GM19455 (cell line): Measurements from ENCODE around the gene FGD5.
"Not testable (repeated sequence)": the region's sequence is repeated elsewhere in the genome, so short reads cannot be mapped to it uniquely, and the experiment has no call there.

Source experiments
- ATAC-seq: cut with Tn5 transposase; IDR thresholded peaks from one replicate; pipeline ENCODE4 v1.9.1; 2021; ENCODE audit not compliant: unreplicated experiment

FGD5 gene

DNA sequence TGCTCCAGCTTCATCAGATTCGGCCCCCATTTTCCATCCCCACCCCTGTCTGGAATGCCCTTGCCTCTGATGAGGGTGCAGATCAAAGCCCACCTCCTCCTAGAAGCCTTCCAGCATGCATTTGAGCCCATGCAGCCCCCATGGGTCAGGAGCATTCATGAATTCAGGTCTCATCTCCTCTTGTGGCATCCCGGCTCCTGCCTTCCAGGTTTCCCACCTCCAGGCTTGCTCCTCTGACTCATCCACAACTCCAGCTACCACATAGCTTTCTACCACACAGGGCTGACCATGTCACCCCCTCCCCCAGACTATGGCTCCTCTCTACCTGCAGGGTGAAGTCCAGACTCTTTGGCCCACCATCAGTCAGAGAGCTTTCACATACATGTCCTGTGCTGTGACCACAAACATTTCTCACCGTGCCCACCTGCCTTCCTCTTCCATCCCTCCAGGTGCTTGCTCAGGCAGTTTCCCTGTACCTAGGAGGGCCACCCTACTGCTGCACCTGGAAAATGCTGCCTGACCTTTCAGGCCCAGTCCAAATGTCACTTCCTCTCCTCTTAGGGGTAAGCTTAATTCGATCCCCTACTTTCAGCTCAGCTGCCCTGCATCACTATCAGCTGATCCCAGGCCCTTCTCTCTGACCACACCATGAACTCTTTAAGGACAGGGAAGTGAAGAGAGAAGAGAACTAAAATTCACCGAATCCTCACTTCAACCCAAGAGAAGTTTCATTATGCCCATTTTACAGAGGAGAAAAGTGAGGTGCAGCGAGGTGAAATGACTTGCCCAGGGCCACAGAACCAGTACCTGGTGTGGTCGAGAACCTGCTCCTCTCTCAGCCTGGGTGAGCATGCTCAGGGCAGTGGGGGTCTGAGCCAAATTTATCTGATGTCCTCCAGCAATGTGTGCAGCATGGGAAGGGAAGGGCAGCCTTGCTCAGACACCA, 13.7 kb upstream of the FGD5 start:
- no peak for ATAC-seq

DNA sequence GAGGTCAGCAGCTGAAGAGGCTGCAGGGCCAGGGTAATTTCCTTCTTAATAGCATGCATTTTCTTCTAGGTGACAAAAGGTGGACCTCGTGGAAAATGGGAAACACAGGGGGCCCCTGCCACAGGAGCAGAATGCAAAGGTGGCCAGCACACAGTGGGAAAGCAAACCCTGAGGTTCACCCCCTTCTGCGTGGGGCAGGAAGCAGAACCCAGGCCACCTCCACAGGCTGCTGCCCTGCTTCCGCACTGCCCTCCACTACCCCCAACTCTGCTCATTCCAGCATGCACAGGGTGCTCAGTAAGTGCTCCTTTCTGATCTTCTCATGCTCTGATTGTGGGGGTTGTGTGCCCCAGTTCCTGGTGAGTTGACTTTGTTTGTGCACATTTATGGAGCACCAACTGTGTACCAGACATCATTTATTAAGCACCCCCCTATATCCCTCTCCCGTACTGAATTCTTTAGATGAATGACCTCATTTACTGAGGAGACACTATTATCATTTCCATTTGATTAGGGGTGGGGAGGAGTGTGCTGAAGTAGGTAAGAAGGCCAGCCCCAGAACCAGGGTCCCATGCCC, 12.7 kb upstream of the FGD5 start:
- ATAC-seq: no peak

DNA sequence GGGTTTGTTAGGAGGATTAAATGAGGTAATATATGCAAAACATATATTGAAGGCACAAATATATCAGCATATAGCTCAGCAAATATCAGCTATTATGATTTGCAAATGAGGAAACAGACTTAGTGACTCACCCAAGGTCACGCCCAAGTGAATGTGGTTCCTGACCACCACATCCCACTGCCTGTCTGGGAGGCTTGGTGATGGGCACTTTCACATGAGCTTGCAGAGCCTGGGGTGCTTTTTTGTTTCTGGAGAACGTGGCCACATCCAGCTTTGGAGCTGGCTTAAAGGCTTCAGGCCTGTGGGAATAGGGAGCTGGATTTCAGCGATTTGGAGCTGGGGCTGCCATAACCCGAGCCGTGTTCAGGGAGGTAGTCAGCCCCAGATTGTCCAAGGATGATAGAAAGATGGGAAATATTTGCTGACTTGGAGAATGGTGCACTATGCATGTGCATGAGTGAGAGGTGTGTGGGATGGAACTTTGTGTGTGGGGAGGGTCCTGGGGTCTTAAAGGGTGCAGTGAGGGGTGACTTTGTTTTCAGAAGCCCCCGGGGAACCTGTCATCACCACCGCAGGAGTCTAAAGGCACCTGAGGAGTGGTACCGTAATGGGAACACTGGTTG, 12.0 kb upstream of the FGD5 start:
- ATAC-seq: no peak

DNA sequence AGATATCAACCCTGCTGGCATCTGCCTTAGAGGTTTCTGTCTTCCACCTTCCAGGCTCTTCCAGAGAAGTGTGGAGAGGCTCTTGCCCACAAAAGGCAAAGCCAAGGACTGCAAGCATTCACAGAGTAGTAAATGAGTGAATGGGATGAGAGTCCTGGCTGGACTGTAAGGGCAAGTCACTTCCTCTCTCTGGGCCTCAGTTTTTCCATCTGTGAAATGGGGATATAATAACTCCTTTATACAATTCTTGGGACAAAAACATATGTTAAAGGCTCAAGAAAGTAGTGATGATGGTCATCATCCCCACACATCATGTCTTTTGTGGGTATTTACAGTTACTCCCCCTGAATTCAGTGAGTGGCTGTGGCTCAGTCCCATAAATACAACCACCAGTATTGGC, 10.7 kb upstream of the FGD5 start:
- ATAC-seq: no peak

DNA sequence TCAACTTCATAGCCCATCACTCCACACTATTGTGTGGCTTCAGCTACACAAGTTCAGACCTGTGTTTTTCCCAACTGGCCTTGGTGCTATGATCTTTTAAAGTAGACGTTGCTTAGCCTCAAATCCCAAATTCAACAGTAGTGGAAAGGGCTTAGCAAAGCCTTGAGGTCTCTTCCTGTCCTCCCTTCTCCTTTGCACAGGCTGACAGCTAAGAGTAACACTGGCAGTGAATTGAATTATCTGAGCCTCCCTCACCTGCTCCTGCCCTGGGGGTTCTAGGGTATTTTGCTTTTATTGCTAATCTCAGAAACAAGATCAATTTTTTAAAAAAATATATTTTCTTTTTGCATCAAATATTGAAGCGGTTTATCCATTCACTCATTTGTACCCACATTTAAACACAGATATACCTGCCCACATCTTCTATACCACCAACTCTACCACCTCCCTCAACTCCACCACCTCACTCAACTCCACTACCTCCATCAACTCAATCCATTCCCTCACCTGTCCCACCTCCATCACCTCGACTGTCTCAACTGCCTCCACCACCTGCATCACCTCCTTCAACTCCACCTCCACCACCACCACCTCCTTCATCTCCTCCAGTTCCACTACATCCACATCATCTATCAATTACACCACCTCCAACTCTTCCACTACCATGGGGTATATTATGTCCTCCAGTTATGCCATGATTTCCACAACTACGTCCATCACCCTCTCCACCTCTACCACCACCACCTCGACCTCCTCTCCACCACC, 10.1 kb upstream of the FGD5 start:
- ATAC-seq: no peak

DNA sequence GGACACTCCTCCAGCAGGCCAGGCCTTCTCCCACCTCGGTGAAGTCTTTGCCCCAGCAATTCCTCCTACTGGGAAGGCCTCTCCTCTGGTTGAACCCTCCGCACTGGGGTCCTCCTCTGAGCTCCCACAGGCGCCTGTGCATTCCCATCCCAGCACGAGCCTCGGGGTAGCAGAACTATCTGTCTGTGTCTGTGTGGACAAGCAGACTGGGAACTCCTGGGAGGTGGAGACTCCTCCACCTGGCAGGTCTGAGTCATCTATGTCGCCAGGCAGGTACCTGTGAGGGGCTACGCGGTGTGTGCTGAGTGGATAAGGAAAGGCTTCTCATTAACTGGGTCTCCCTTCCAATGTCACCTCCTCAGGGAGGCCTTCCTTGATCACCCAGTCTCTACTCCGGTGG, 9.2 kb upstream of the FGD5 start:
- ATAC-seq: not testable (repeated sequence)

DNA sequence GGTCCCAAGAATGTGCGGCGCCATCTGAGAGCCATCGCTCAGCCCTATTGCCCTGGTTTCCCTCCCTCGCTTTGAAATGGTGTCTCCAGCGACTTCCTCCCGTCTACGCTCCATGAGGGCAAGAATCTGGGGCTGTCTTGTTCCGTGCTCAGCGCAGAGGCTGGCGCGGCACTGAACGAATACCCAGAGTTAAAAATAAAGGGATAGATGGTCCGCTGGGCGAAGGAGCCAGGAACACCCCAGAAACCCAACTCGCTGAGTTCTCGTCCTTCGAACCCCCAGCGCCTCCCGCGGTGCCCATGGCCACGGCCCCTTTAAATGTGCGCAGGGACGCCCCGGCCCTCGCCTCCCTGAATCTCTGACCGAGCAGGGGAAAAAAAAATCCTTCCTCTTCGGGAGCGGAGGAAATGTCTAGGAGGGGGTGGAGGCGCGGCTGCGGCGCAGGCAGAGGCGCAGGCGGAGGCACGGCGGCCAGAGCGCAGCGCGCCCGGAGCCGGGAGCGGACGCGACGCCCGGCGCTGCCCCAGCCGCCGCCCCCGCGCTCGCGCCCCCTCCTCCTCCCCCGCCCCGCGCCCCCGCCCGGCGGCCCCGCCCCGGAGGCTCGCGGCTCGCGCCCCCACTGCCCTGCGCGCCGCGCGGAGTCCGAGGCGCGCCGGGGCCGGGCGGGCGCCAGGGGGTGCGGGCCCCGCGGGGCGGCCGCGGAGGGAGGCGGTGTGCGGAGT, 8.5 kb upstream of the FGD5 start:
- no peak for ATAC-seq

DNA sequence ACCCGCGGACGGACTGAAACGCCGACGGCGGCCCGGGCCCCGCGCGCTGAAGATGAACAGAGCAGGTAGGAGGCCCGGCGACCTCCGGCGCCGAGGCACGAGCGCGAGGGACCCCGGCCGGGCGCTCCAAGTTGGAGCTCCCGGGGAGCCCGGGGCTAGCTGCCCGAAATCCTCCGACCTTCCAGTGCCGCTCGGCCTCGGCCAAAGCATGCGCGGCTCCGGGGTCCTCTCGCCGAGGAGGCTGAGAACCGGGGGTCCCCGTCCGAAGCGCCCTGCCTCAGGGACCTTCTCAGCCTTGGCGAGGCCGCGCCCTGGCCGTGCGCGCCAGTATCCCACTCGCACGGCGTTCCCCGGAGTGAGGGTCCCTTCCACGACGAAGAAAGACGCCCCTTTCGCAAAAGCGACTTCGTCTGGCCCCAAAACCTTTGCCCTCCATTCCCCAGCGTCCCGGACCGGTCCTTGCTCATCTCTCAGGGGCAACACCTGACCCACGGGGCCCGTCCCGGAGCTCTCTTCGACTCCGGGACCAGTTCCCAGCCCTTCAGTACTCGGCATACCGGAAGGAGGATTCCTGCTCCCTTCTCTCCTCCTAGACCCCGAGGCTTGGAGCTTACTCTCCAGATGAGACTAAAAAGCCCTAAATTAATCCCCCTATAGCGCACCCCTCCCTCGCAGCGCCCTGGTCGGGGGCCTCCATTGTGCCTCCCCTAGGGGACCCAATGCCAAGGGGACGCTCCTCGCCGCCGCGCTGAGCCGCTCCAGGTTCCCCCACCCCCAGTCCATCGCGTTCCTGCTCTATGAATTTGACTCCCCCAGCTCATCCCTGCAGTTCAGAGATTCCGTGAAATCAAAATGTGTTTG, 7.7 kb upstream of the FGD5 start:
- ATAC-seq: no peak

DNA sequence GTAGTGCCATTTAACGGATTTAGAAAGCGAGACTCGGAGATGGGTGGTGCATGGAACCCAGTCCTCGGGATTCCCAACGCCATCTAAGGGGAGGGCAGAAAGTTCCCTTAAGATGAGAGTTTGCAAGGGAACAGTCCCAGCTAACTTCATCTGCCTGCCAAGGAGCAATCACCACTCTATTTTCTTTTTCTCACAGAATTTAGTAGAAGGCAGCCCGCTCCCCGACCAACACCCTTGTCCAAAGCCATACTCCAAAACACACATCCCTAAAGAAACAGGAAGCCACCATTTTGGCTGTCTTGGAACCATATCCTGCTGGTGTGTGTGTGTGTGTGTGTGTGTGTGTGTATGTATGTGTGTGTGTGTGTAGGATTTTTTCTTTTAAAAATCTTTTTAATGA, 7.1 kb upstream of the FGD5 start:
- no peak for ATAC-seq

DNA sequence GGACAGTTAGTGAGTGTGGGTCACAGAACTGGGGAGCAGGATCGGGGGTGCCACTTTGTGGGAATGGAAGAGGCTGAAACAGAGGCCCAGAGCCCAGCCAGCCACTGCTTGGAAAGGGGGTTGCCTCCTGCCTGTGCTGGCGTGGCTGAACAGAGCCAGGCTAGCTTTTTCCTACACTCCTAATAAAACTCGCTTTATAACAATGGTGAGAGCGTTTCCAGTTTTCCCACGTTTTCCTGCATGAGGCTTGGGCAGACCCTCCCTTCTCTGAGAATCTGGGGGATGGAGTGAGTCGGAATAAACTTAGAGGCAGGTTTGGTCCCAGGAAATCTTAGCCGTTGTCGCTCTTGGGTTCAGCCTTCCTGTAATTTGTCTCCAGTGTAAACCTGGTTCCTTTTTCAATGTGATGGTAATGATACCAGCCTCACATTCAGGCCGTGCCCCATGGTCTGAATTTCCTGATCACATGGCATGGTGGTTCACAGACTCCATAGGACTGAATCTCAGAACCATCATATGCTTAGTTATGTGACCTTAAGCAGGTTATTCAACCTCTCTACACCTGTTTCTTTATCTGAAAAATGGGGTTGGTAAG, 6.5 kb upstream of the FGD5 start:
- ATAC-seq: no peak

DNA sequence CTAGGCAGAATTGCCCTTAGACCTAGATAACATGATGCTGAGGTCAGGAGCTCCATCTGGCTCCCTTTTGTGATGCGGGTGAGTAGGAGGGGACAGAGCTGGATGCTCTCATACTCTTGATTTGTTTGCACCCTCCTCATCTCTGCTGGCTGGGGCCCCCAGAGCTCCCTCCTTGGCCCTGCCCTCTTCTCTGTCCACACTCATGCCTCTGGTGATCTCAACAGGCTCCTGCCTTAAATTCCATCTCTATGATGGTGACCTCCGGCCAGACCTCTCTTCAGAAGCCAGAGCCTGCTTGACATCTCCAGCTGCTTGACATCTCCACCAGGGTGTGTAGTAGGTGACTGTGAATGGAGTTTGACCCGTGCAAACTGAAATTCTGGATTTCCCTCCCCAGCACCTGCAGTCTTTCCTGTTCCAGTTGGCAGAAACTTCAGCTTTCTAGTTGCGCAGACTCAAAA, 4.3 kb upstream of the FGD5 start:
- ATAC-seq: no peak

DNA sequence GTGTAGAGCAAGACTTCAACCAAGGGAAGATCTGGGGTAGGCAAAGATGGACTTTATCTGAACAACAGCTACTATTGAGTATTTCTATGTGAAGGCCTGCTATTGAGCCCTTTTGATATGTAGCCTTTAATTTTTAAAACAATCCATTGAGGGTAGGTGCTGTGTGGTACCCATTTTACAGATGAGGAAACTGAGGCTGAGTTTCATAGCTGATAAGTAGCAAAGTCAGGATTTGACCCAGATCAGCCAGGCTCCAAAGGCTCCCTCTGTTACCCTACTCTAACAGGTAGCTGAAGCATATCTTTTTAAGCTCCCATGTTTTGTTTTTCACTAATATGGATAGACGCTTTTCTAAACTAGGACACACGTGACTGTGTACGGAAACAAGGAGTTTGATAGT, 2.4 kb upstream of the FGD5 start:
- no peak for ATAC-seq

DNA sequence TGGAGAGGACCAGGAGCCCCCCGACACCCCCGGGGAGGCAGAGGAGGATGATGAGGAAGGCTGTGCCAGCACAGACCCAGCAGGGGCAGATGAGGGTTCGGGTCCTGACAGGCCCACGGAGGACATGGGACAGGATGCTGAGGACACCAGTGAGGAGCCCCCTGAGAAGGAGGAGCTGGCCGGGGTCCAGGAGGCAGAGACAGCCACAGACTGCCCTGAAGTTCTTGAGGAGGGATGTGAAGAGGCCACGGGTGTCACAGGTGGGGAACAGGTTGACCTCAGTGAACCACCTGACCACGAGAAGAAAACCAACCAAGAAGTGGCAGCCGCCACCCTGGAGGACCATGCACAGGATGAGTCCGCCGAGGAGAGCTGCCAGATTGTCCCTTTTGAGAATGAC, 909 bp downstream of the FGD5 start:
- no peak for ATAC-seq

DNA sequence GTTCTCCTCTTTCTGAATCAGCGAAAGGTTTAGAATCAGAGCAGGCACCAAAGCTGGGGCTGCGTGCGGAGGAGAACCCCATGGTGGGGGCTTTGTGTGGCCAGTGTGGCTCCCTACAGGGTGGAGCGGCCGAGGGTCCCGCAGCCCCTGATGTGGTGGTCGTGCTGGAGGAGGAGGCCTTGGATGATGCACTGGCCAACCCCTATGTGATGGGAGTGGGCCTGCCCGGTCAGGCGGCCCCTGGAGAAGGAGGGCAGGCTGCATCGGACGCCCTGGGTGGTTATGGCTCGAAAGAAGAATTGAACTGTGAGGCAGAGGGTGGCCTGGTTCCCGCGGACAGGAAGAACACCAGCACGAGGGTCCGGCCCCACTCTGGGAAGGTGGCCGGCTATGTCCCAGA, 1.4 kb downstream of the FGD5 start:
- ATAC-seq: no peak

DNA sequence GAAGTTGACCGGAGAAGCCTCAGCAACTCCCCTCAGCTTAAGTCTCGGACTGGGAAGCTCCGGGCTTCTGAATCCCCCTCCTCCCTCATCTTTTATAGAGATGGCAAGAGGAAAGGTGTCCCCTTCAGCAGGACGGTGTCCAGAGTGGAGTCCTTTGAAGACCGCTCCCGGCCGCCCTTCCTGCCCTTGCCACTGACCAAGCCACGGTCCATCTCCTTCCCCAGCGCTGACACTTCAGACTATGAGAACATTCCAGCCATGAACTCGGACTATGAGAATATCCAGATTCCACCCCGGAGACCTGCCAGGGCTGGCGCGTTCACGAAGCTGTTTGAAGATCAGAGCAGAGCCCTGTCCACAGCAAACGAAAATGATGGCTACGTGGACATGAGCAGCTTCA, 2.4 kb downstream of the FGD5 start:
- ATAC-seq: no peak

DNA sequence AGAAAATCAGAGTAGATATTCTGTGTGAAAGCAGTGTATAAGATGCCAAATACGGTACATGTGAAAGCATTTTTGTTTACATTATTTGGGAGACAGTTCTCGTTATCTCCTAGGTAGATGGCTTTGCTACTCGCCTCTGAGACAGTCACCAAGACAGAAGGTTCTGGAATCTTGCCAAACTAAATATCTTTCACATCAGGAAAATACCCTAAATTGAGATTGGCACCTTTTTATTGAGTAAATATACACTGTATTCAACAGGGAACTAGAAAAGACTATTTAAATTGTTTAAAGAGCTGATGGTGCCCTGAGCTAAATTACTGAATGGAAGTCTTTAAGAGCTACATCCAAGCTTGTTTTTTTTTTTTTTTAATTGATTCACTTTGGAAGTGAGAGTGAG, 3.4 kb downstream of the FGD5 start:
- no peak for ATAC-seq

DNA sequence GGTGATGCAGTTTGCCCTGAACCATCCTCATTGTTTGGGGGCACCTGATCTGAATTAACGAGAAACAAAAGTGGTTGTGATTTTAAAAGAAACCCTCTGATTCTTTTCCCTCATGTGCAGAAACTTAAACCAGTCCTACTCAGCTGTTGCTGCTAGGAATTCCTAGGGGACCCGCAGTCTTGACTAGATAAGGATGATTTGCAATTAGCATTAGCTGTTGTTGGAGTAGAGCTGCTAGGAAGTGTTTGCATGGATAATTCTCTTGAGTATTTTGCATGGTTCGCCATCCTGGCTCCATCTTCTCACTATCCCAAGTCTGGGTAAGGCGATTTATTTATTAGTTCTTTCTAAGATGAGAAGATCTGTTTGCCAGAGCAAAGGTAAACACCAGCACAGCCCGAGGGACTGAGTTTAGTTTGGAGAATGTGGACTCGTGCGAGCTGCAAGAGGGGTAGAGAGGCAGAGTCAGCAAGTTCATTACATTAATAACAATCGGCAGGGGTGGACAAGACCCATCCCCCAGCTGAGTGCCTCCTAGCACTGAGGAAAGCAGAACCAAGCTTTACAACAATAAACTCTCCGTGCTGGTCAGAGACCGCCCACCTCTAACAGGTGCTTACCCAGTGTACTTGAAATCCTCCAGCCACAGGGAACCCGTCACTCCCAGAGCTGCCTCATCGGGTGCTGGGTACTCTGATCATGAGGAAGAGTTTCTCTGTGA, 4.1 kb downstream of the FGD5 start:
- no peak for ATAC-seq

DNA sequence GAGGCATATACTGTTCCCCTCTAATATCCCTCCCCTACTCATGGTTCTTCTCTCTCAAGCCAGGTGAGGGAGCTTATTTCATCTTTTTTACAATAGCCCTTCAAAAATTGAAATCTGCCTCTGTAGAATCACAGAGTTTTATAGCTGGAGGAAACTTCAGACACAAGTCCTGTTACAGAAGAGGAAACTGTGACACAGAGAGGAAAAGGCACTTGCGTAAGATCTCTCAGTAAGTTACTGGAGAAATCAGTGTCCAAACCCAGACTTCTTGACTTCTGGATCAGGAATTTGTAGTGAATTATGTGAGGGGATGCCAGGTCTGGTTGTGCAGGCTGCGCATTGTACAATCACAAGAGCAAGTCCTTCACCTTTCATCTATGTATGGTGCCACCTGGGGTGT, 4.6 kb downstream of the FGD5 start:
- no peak for ATAC-seq
